GM23338 (cell line): ENCODE results near the gene CEP20. TPM values are rescaled to one million over a fixed set of nuclear protein-coding genes. Genes with fewer than 3 reads are reported as not detected.
A peak's percentile ranks its signal among the peaks of the same experiment; 100 is the strongest.

Experiments used
- ATAC-seq: fragments of 200-7000 bp; cut with Tn5 transposase; 3 replicates; pipeline ENCODE4 v1.9.1; 2020
- DNase-seq: peaks from one replicate; pipeline ENCODE4 v3.0.0-alpha.2; 2015; ENCODE audit warnings: low spot score
- H2AFZ ChIP-seq: fragments of 200-600 bp; sonication (generic); 2 replicates; pipeline ENCODE4 v1.8.0; 2016; ENCODE audit warnings: antibody characterized with exemption, mild to moderate bottlenecking, moderate library complexity
- H3F3A ChIP-seq: fragments of 200-600 bp; sonication (generic); replicated peaks from 2 replicates; pipeline ENCODE4 v1.8.0; 2017; ENCODE audit warnings: antibody characterized with exemption, mixed run types, low read depth
- H3K27ac ChIP-seq: fragments of 200-600 bp; sonication (generic); 2 replicates; pipeline ENCODE4 v1.6.1; 2016; ENCODE audit warnings: low read depth
- H3K27me3 ChIP-seq: fragments of 200-600 bp; sonication (generic); 2 replicates; pipeline ENCODE4 v1.8.0; 2016; ENCODE audit warnings: mild to moderate bottlenecking, mixed run types, moderate library complexity; ENCODE audit not compliant: insufficient read depth
- H3K36me3 ChIP-seq: fragments of 200-600 bp; sonication (generic); 2 replicates; pipeline ENCODE4 v1.8.0; 2016; ENCODE audit warnings: mild to moderate bottlenecking; ENCODE audit not compliant: insufficient read depth
- H3K4me1 ChIP-seq: fragments of 200-600 bp; sonication (generic); 2 replicates; pipeline ENCODE4 v1.8.0; 2016; ENCODE audit warnings: mild to moderate bottlenecking, moderate library complexity; ENCODE audit not compliant: insufficient read depth
- H3K4me2 ChIP-seq: fragments of 200-600 bp; sonication (generic); 2 replicates; pipeline ENCODE4 v1.7.1; 2017; ENCODE audit warnings: mixed run types
- H3K4me3 ChIP-seq: fragments of 200-600 bp; sonication (generic); 2 replicates; pipeline ENCODE4 v1.6.1; 2016; ENCODE audit warnings: mixed run types
- H3K79me2 ChIP-seq: fragments of 200-600 bp; sonication (generic); replicated peaks from 2 replicates; pipeline ENCODE4 v1.8.0; 2017; ENCODE audit warnings: mild to moderate bottlenecking; ENCODE audit not compliant: insufficient read depth
- H3K9me2 ChIP-seq: fragments of 200-600 bp; sonication (generic); 2 replicates; pipeline ENCODE4 v1.8.0; 2017; ENCODE audit not compliant: insufficient read depth
- H4K20me1 ChIP-seq: fragments of 200-600 bp; sonication (generic); replicated peaks from 2 replicates; pipeline ENCODE4 v1.8.0; 2017; ENCODE audit warnings: mild to moderate bottlenecking; ENCODE audit not compliant: insufficient read depth
- H3K27ac Mint-ChIP-seq: 2 replicates; pipeline ENCODE4 v1.8.0; 2020; ENCODE audit warnings: inconsistent platforms, mild to moderate bottlenecking, moderate library complexity, mixed read lengths
- H3K27me3 Mint-ChIP-seq: 3 replicates; pipeline ENCODE4 v1.8.0; 2022; ENCODE audit warnings: low read depth, mild to moderate bottlenecking, moderate library complexity, mixed read lengths, inconsistent platforms; ENCODE audit not compliant: insufficient read depth, poor library complexity
- H3K36me3 Mint-ChIP-seq: 3 replicates; pipeline ENCODE4 v1.8.0; 2021; ENCODE audit warnings: low read depth, mild to moderate bottlenecking, inconsistent platforms, moderate library complexity, mixed read lengths
- H3K4me1 Mint-ChIP-seq: 3 replicates; pipeline ENCODE4 v1.8.0; 2020; ENCODE audit warnings: mild to moderate bottlenecking, inconsistent platforms, mixed read lengths
- H3K4me3 Mint-ChIP-seq: 3 replicates; pipeline ENCODE4 v1.8.0; 2021; ENCODE audit warnings: moderate library complexity, mild to moderate bottlenecking, inconsistent platforms, mixed read lengths
- H3K9me3 Mint-ChIP-seq: 3 replicates; pipeline ENCODE4 v1.8.0; 2020; ENCODE audit warnings: moderate library complexity, mild to moderate bottlenecking, inconsistent platforms, mixed read lengths
- CREB1 ChIP-seq: fragments of 250-450 bp; sonication (Bioruptor Pico); IDR thresholded peaks from 2 replicates; pipeline ENCODE4 v1.5.0; 2020; ENCODE audit warnings: low read depth, mild to moderate bottlenecking, moderate library complexity
- EZH2 ChIP-seq: fragments of 200-600 bp; sonication (generic); IDR thresholded peaks from one replicate; pipeline ENCODE4 v1.8.0; 2017; ENCODE audit warnings: antibody characterized with exemption, mild to moderate bottlenecking, low read depth; ENCODE audit not compliant: unreplicated experiment
- EZH2phosphoT487 ChIP-seq: fragments of 200-600 bp; sonication (generic); IDR thresholded peaks from one replicate; pipeline ENCODE4 v1.8.1; 2018; ENCODE audit warnings: antibody characterized with exemption; ENCODE audit not compliant: unreplicated experiment
- JUNB ChIP-seq: IDR thresholded peaks from one replicate; pipeline ENCODE4 v1.6.1; 2016; ENCODE audit warnings: antibody characterized with exemption; ENCODE audit not compliant: unreplicated experiment
- NANOG ChIP-seq: IDR thresholded peaks from 2 replicates; pipeline ENCODE4 v1.6.1; 2016; ENCODE audit warnings: antibody characterized with exemption, borderline replicate concordance
- POLR2AphosphoS5 ChIP-seq: IDR thresholded peaks from 2 replicates; pipeline ENCODE4 v1.6.1; 2016; ENCODE audit warnings: antibody characterized with exemption, low read depth
- STAT1 ChIP-seq: IDR thresholded peaks from one replicate; pipeline ENCODE4 v1.6.1; 2016; ENCODE audit warnings: antibody characterized with exemption; ENCODE audit not compliant: unreplicated experiment
- ZNF114 ChIP-seq: fragments of 250-450 bp; sonication (Bioruptor Pico); IDR thresholded peaks from 2 replicates; pipeline ENCODE4 v1.5.0; 2020; ENCODE audit warnings: mild to moderate bottlenecking, moderate library complexity
- ZNF331 ChIP-seq: fragments of 250-450 bp; sonication (Bioruptor Pico); IDR thresholded peaks from 2 replicates; pipeline ENCODE4 v1.5.0; 2020; ENCODE audit warnings: low read depth, mild to moderate bottlenecking, moderate library complexity
- polyA plus RNA-seq: library from polyadenylated mRNA; unstranded; fragments of >200 nt; fragmentation: Nextera tagmentation; extraction: Ambion mirVana; gene quantifications from 2 replicates; pipeline ENCODE4 v1.2.1, GENCODE V29; 2016
- total RNA-seq: library from RNA; depleted of rRNA; stranded (reverse); fragments of >200 nt; shearing (Covaris generic); gene quantifications from 2 replicates; pipeline ENCODE4 v1.2.3, GENCODE V29; 2014
- TF ChIP-seq, protein P1 (sequence below): fragments of 250-450 bp; sonication (Bioruptor Pico); IDR thresholded peaks from 2 replicates; pipeline ENCODE4 v1.5.0; 2020; ENCODE audit warnings: mild to moderate bottlenecking, moderate library complexity
- TF ChIP-seq, protein P2 (sequence below): IDR thresholded peaks from one replicate; pipeline ENCODE4 v1.6.1; 2018; ENCODE audit warnings: antibody characterized with exemption; ENCODE audit not compliant: unreplicated experiment
- TF ChIP-seq, protein P3 (sequence below), 2 experiments: fragments of 200-600 bp in 1 of 2; sonication (generic) in 1 of 2; conservative IDR thresholded peaks; 2 replicates each; pipeline versions ENCODE4 v1.5.1 to v1.6.1; 2016 to 2017; ENCODE audit warnings: antibody characterized with exemption in 2 of 2, low read depth in 2 of 2, mild to moderate bottlenecking in 2 of 2, moderate library complexity in 1 of 2
- TF ChIP-seq, protein P4 (sequence below): IDR thresholded peaks from 2 replicates; pipeline ENCODE4 v1.6.1; 2016; ENCODE audit warnings: antibody characterized with exemption

Gene CEP20
- total and polyA plus RNA-seq, 2 experiments from 2014 or later = 60.2 to 70.9 TPM

DNA sequence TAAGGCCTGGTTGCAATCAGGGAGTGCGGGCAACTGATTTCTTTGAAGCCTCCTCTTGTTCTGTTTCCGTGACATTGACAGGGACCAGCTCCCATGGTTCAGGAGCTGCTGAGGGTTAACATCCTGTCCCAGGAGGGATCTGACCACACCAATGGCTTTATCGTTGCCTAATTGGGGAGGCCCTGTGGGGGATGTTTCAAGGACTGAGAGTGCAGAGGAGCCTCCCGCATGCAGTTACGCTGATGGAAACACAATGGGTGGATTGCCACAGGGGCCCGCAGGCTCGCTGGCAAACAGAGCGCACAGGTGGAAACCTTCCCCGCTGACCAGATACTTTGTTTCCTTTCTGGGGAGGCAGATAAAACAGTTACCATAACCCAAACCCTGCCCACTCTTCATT, 37.2 kb upstream of the CEP20 start:
- peak; percentile 8 for DNase-seq
- Histone ChIP-seq H3K79me2 (no peaks in the 10 kb centered on the region), H3K4me1 (no peaks in the 10 kb centered on the region; the same call in 1 of the 2 replicates), H3K4me3 (no peak overlapping the region), H2AFZ (peak overlapping the region; percentile 97), H3K4me2 (no peak overlapping the region), H3K27me3 (no peaks in the 10 kb centered on the region), H3F3A (no peaks in the 10 kb centered on the region), H4K20me1 (no peaks in the 10 kb centered on the region), H3K36me3 (no peaks in the 10 kb centered on the region), H3K27ac (no peak overlapping the region), H3K9me2 (no peaks in the 10 kb centered on the region)
- H3K36me3 Mint-ChIP-seq = no peaks in the 10 kb centered on the region
- ATAC-seq = peak; percentile 75
- H3K4me1 Mint-ChIP-seq = no peaks in the 10 kb centered on the region
- TF ChIP-seq ZNF331 (CRISPR knock-in tag) (no peak), JUNB (no peak), STAT1 (no peak), EZH2 (no peak), CREB1 (CRISPR knock-in tag) (no peak), NANOG (no peak), EZH2phosphoT487 (no peak), ZNF114 (CRISPR knock-in tag) (no peak), POLR2AphosphoS5 (no peak)
- TF ChIP-seq, protein P1, sequence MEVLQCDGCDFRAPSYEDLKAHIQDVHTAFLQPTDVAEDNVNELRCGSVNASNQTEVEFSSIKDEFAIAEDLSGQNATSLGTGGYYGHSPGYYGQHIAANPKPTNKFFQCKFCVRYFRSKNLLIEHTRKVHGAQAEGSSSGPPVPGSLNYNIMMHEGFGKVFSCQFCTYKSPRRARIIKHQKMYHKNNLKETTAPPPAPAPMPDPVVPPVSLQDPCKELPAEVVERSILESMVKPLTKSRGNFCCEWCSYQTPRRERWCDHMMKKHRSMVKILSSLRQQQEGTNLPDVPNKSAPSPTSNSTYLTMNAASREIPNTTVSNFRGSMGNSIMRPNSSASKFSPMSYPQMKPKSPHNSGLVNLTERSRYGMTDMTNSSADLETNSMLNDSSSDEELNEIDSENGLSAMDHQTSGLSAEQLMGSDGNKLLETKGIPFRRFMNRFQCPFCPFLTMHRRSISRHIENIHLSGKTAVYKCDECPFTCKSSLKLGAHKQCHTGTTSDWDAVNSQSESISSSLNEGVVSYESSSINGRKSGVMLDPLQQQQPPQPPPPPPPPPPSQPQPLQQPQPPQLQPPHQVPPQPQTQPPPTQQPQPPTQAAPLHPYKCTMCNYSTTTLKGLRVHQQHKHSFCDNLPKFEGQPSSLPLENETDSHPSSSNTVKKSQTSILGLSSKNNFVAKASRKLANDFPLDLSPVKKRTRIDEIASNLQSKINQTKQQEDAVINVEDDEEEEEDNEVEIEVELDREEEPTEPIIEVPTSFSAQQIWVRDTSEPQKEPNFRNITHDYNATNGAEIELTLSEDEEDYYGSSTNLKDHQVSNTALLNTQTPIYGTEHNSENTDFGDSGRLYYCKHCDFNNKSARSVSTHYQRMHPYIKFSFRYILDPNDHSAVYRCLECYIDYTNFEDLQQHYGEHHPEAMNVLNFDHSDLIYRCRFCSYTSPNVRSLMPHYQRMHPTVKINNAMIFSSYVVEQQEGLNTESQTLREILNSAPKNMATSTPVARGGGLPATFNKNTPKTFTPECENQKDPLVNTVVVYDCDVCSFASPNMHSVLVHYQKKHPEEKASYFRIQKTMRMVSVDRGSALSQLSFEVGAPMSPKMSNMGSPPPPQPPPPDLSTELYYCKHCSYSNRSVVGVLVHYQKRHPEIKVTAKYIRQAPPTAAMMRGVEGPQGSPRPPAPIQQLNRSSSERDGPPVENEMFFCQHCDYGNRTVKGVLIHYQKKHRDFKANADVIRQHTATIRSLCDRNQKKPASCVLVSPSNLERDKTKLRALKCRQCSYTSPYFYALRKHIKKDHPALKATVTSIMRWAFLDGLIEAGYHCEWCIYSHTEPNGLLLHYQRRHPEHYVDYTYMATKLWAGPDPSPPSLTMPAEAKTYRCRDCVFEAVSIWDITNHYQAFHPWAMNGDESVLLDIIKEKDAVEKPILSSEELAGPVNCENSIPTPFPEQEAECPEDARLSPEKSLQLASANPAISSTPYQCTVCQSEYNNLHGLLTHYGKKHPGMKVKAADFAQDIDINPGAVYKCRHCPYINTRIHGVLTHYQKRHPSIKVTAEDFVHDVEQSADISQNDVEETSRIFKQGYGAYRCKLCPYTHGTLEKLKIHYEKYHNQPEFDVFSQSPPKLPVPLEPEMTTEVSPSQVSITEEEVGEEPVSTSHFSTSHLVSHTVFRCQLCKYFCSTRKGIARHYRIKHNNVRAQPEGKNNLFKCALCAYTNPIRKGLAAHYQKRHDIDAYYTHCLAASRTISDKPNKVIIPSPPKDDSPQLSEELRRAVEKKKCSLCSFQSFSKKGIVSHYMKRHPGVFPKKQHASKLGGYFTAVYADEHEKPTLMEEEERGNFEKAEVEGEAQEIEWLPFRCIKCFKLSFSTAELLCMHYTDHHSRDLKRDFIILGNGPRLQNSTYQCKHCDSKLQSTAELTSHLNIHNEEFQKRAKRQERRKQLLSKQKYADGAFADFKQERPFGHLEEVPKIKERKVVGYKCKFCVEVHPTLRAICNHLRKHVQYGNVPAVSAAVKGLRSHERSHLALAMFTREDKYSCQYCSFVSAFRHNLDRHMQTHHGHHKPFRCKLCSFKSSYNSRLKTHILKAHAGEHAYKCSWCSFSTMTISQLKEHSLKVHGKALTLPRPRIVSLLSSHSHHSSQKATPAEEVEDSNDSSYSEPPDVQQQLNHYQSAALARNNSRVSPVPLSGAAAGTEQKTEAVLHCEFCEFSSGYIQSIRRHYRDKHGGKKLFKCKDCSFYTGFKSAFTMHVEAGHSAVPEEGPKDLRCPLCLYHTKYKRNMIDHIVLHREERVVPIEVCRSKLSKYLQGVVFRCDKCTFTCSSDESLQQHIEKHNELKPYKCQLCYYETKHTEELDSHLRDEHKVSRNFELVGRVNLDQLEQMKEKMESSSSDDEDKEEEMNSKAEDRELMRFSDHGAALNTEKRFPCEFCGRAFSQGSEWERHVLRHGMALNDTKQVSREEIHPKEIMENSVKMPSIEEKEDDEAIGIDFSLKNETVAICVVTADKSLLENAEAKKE = no peak
- TF ChIP-seq, protein P2, sequence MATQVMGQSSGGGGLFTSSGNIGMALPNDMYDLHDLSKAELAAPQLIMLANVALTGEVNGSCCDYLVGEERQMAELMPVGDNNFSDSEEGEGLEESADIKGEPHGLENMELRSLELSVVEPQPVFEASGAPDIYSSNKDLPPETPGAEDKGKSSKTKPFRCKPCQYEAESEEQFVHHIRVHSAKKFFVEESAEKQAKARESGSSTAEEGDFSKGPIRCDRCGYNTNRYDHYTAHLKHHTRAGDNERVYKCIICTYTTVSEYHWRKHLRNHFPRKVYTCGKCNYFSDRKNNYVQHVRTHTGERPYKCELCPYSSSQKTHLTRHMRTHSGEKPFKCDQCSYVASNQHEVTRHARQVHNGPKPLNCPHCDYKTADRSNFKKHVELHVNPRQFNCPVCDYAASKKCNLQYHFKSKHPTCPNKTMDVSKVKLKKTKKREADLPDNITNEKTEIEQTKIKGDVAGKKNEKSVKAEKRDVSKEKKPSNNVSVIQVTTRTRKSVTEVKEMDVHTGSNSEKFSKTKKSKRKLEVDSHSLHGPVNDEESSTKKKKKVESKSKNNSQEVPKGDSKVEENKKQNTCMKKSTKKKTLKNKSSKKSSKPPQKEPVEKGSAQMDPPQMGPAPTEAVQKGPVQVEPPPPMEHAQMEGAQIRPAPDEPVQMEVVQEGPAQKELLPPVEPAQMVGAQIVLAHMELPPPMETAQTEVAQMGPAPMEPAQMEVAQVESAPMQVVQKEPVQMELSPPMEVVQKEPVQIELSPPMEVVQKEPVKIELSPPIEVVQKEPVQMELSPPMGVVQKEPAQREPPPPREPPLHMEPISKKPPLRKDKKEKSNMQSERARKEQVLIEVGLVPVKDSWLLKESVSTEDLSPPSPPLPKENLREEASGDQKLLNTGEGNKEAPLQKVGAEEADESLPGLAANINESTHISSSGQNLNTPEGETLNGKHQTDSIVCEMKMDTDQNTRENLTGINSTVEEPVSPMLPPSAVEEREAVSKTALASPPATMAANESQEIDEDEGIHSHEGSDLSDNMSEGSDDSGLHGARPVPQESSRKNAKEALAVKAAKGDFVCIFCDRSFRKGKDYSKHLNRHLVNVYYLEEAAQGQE = no peak
- TF ChIP-seq, protein P3, sequence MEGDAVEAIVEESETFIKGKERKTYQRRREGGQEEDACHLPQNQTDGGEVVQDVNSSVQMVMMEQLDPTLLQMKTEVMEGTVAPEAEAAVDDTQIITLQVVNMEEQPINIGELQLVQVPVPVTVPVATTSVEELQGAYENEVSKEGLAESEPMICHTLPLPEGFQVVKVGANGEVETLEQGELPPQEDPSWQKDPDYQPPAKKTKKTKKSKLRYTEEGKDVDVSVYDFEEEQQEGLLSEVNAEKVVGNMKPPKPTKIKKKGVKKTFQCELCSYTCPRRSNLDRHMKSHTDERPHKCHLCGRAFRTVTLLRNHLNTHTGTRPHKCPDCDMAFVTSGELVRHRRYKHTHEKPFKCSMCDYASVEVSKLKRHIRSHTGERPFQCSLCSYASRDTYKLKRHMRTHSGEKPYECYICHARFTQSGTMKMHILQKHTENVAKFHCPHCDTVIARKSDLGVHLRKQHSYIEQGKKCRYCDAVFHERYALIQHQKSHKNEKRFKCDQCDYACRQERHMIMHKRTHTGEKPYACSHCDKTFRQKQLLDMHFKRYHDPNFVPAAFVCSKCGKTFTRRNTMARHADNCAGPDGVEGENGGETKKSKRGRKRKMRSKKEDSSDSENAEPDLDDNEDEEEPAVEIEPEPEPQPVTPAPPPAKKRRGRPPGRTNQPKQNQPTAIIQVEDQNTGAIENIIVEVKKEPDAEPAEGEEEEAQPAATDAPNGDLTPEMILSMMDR (conservative IDR thresholded peaks at IDR 0.05; ENCODE audit: low read depth in 2 of 2) = no peak
- TF ChIP-seq, protein P4, sequence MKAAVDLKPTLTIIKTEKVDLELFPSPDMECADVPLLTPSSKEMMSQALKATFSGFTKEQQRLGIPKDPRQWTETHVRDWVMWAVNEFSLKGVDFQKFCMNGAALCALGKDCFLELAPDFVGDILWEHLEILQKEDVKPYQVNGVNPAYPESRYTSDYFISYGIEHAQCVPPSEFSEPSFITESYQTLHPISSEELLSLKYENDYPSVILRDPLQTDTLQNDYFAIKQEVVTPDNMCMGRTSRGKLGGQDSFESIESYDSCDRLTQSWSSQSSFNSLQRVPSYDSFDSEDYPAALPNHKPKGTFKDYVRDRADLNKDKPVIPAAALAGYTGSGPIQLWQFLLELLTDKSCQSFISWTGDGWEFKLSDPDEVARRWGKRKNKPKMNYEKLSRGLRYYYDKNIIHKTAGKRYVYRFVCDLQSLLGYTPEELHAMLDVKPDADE = no peak
- no peaks in the 10 kb centered on the region for H3K9me3 Mint-ChIP-seq
- H3K27ac Mint-ChIP-seq = no peak overlapping the region
- peaks cover 5% of the 10 kb centered on the region for H3K27me3 Mint-ChIP-seq
- H3K4me3 Mint-ChIP-seq = no peak overlapping the region
